ENCODE results near the gene MOB1B.
A peak's percentile ranks its signal among the peaks of the same experiment; 100 is the strongest.

The MOB1B gene

GRCh38 chr4:70915036-70915815 lies 13.1 kb downstream of the MOB1B start:
- peak; percentile 17 for DNase-seq
- TF ChIP-seq CTCF (IDR thresholded peaks at IDR 0.05; ENCODE audit: low read depth, low read length, missing control alignments) = no peak
- no peaks in the 10 kb centered on the region for H3K36me3 ChIP-seq (replicated peaks)
- H3K27ac ChIP-seq = peak overlapping the region; percentile 45
- no peaks in the 10 kb centered on the region for H3K27me3 ChIP-seq (replicated peaks)
- in situ Hi-C loops (cut with HindIII; ENCODE audit: low pct_ligation_motif_present, low sequenced_read_pairs) = no loop called here
- H3K4me3 ChIP-seq (ENCODE audit: low read depth, low read length) = peak overlapping the region; percentile 9

- in situ Hi-C loops (cut with HindIII; ENCODE audit: low pct_ligation_motif_present, low sequenced_read_pairs) = no loop called here
- H3K4me3 ChIP-seq (ENCODE audit: low read depth, low read length) = no peak overlapping the region
- no peaks in the 10 kb centered on the region for H3K36me3 ChIP-seq (replicated peaks)
- no peak for DNase-seq
- no peak for TF ChIP-seq CTCF (IDR thresholded peaks at IDR 0.05; ENCODE audit: low read depth, low read length, missing control alignments)
- no peaks in the 10 kb centered on the region for H3K27me3 ChIP-seq (replicated peaks)
- H3K27ac ChIP-seq = peak overlapping the region; percentile 45
These were observed 13.8 kb downstream of the MOB1B start for GRCh38 chr4:70915874-70916559.

DNA sequence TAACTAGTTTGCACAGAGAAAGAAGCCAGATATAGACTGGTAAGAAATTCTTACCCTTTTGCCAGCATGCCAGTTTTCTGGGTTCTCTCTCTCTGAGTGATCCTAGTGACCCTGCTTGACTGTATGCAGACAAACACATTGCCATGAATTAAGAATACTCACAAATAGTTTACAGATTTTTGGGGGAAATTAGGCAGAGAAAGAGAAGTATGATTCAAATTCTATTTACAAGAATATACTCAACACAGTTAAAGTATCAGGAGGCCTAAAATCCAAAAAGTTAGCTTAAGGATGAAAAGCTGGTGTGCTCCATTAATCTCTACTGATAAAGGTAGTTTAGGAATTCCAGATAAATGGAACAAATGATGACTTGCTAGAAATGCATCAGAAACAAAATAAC lies 18.4 kb downstream of the MOB1B start:
- in situ Hi-C loops (cut with HindIII; ENCODE audit: low pct_ligation_motif_present, low sequenced_read_pairs) = no loop called here

DNA sequence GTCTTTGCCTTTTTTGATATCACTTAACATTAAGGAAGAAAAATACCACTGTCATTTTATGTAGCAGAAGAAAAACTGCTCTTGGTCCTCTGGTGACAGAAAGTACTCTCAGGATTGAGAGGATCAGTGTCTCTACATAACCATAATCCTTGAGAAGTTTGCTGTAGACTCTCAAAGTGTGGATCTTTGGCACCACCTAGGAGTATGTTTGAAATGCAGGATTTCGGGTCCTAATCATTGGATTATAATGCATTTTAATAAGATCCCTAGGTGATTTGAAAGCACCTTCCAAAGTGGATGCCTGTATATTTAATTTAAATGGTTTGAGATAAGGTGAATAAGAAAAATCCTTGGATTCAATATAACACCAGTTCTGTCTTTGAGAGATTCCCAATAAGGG lies 23.2 kb downstream of the MOB1B start:
- DNase-seq = no peak
- no peak overlapping the region for H3K27ac ChIP-seq
- H3K27me3 ChIP-seq (replicated peaks) = no peaks in the 10 kb centered on the region
- in situ Hi-C loops (cut with HindIII; ENCODE audit: low pct_ligation_motif_present, low sequenced_read_pairs) = no loop called here
- no peaks in the 10 kb centered on the region for H3K36me3 ChIP-seq (replicated peaks)
- TF ChIP-seq CTCF (IDR thresholded peaks at IDR 0.05; ENCODE audit: low read depth, low read length, missing control alignments) = no peak
- H3K4me3 ChIP-seq (ENCODE audit: low read depth, low read length) = no peak overlapping the region

More for the DNA sequence above, 18.4 kb downstream of the MOB1B start:
- H3K27me3 ChIP-seq (replicated peaks) = no peaks in the 10 kb centered on the region
- no peak for TF ChIP-seq CTCF (IDR thresholded peaks at IDR 0.05; ENCODE audit: low read depth, low read length, missing control alignments)
- no peak for DNase-seq
- no peak overlapping the region for H3K4me3 ChIP-seq (ENCODE audit: low read depth, low read length)
- no peak overlapping the region for H3K27ac ChIP-seq
- no peaks in the 10 kb centered on the region for H3K36me3 ChIP-seq (replicated peaks)

DNA sequence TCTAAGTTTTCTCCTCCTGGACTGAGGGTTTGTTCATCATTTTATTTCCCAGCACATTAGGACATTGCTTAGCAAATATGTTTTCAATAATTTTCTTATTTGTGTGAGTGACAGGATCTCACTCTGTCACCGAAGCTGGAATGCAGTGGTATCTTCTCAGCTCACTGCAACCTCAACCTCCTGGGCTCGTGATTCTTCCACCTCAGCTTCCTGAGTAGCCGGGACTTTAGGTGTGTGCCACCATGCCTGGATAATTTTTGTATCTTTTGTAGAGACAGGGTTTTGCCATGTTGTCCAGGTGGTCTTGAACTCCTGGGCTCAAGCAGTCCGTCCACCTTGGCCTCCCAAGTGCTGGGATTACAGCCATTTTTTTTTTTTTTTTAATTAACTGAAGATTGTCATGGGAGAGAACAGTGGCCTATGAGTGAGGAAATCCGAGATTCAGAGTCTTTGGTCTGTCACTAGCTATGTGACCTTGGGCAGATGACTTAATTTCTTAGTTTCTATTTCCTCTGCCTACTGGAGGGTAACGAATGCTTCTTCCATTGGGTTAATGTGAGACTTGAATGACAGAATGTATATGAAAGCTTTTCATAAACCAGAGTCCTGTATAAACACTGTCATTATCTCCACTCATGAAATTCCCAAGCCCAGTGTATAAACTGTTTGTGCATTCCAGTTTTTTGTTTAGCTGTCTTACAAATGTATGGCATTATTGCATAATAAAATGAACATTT lies 23.9 kb downstream of the MOB1B start:
- in situ Hi-C loops (cut with HindIII; ENCODE audit: low pct_ligation_motif_present, low sequenced_read_pairs) = no loop called here
- Histone ChIP-seq H3K4me3 (ENCODE audit: low read depth, low read length) (no peak overlapping the region), H3K36me3 (replicated peaks) (no peaks in the 10 kb centered on the region), H3K27ac (no peak overlapping the region), H3K27me3 (replicated peaks) (no peaks in the 10 kb centered on the region)
- no peak for DNase-seq
- no peak for TF ChIP-seq CTCF (IDR thresholded peaks at IDR 0.05; ENCODE audit: low read depth, low read length, missing control alignments)
